ENCODE measurements around the gene CEP295NL. TPM values are rescaled to one million over a fixed set of nuclear protein-coding genes. Genes with fewer than 3 reads are reported as not detected.

Gene CEP295NL
- total and polyA plus RNA-seq, 2 of the 8 experiments (the other 6 are each of a cell fraction or from before 2014, with no cell fraction given) = 0.06 to 2.0 TPM

- no peak overlapping the region for H3K4me2 ChIP-seq (ENCODE audit: insufficient read depth in 1 of 2, low read depth in 2 of 2, low read length in 2 of 2)
- no peak for FAIRE-seq
- DNase-seq (ENCODE audit: low read depth in 1 of 2, low spot score in 2 of 2) = no peak
- H2AFZ ChIP-seq (ENCODE audit: low read length) = no peak overlapping the region
- H3K9me3 ChIP-seq (ENCODE audit: insufficient read depth in 2 of 2, low read depth in 1 of 2, low read length in 1 of 2) = no peaks in the 10 kb centered on the region
- peaks cover 0 to 3% (median 0%) of the 10 kb centered on the region in 4 experiments; a peak in 1 of 8 replicates for H3K36me3 ChIP-seq (ENCODE audit: control insufficient read depth in 2 of 4, insufficient read depth in 4 of 4, low read length in 3 of 4)
- H3K56ac ChIP-seq (replicated peaks; ENCODE audit: insufficient read length, low read depth, low read length) = no peak overlapping the region
- H3K79me1 ChIP-seq (ENCODE audit: low read depth, low read length) = peaks cover 17% of the 10 kb centered on the region
- H3K4ac ChIP-seq (replicated peaks; ENCODE audit: insufficient read length, low read depth, low read length) = no peak overlapping the region
- peaks cover 4 to 20% (median 14%) of the 10 kb centered on the region in 4 experiments for H3K4me1 ChIP-seq (replicated peaks in 1 of 4; ENCODE audit: control insufficient read depth in 3 of 4, insufficient read depth in 4 of 4, low read length in 3 of 4)
- H4K5ac ChIP-seq (ENCODE audit: insufficient read length, low read depth, low read length) = no peak overlapping the region
- no peak overlapping the region for H4K8ac ChIP-seq (ENCODE audit: extremely low read depth, insufficient read depth, low read length)
- H3K79me2 ChIP-seq (ENCODE audit: control insufficient read depth in 1 of 2, insufficient read depth in 2 of 2, low read length in 2 of 2) = peaks cover 0 to 65% of the 10 kb centered on the region in 2 experiments; a peak in 2 of 4 replicates
- H2AK5ac ChIP-seq (ENCODE audit: low read depth, low read length) = no peak overlapping the region
- WGBS, 2 experiments (ENCODE audit: extremely low coverage in 1 of 2, insufficient coverage in 1 of 2, insufficient read length in 1 of 2, insufficient replicate concordance in 2 of 2, low coverage in 1 of 2, low lambda C conversion rate in 2 of 2, missing lambda C conversion rate in 1 of 2) = 88% methylated on average over 13 of the region's 14 CpGs; no CpG with 5 or more reads in 1 of the 2 experiments
- H3K9ac ChIP-seq (replicated peaks in 1 of 4; ENCODE audit: extremely low read depth in 1 of 4, low read depth in 3 of 4, low read length in 3 of 4) = no peak overlapping the region
- H4K91ac ChIP-seq (replicated peaks; ENCODE audit: insufficient read length, low read length) = no peak overlapping the region
- H2BK20ac ChIP-seq (ENCODE audit: low read length) = no peak overlapping the region
- peaks cover 5 to 33% of the 10 kb centered on the region in 2 experiments for H4K20me1 ChIP-seq (replicated peaks in 1 of 2; ENCODE audit: control insufficient read depth in 1 of 2, insufficient read depth in 2 of 2, low read length in 2 of 2)
- ChIA-PET CTCF (ENCODE audit: partially characterized antibody) (interaction anchor here (1.0 to 1.9 kb wide), 2 partner anchors 15 to 19 kb away, joined by 4 to 5 read pairs; partner anchors contain the start of gene CEP295NL), POLR2A (ENCODE audit: partially characterized antibody) (interaction anchor here (1.3 to 1.7 kb wide), 3 partner anchors 19 to 83 kb away, joined by 3 to 4 read pairs (median 3); no protein-coding TSS in a partner anchor)
- no peak overlapping the region for H3K14ac ChIP-seq (ENCODE audit: insufficient read length)
- H2BK120ac ChIP-seq (replicated peaks; ENCODE audit: low read depth, low read length) = no peak overlapping the region
- no peak overlapping the region for H3K23ac ChIP-seq (ENCODE audit: insufficient read length)
- H2BK5ac ChIP-seq (ENCODE audit: low read depth, low read length) = no peak overlapping the region
- no peak overlapping the region for H2BK12ac ChIP-seq (ENCODE audit: low read depth, low read length)
- H3K27ac ChIP-seq (ENCODE audit: low read depth, low read length) = no peak overlapping the region
- H3K18ac ChIP-seq (ENCODE audit: extremely low read depth, low read length) = no peak overlapping the region
- no peak overlapping the region for H3K4me3 ChIP-seq (ENCODE audit: extremely low read depth in 1 of 4, insufficient read depth in 2 of 4, low read depth in 3 of 4, low read length in 4 of 4)
- no peak overlapping the region for H2BK15ac ChIP-seq (ENCODE audit: low read length)
- peaks cover 3% of the 10 kb centered on the region; the same call in 1 of the 2 replicates for H3K23me2 ChIP-seq (ENCODE audit: low read depth, low read length)
- no peaks in the 10 kb centered on the region for H3K27me3 ChIP-seq (replicated peaks in 1 of 4; ENCODE audit: control insufficient read depth in 3 of 4, extremely low read depth in 1 of 4, insufficient read depth in 3 of 4, low read length in 3 of 4)
- no peak for TF ChIP-seq PHF8 (conservative IDR thresholded peaks at IDR 0.05; ENCODE audit: low read depth, low read length)
- TF ChIP-seq EZH2 (IDR thresholded peaks at IDR 0.05; ENCODE audit: low read depth, low read length, severe bottlenecking) = no peak
- TF ChIP-seq TAF7 (optimal IDR thresholded peaks at IDR 0.05; ENCODE audit: borderline replicate concordance, low read depth, low read length) = no peak
- TF ChIP-seq, protein P1, sequence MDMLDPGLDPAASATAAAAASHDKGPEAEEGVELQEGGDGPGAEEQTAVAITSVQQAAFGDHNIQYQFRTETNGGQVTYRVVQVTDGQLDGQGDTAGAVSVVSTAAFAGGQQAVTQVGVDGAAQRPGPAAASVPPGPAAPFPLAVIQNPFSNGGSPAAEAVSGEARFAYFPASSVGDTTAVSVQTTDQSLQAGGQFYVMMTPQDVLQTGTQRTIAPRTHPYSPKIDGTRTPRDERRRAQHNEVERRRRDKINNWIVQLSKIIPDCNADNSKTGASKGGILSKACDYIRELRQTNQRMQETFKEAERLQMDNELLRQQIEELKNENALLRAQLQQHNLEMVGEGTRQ (IDR thresholded peaks at IDR 0.05; ENCODE audit: low read length) = no peak
- TF ChIP-seq SIRT6 (IDR thresholded peaks at IDR 0.05; ENCODE audit: low read length) = no peak
Measured at GRCh38 chr17:78918979-78919378, 16.0 kb upstream of the CEP295NL start.

Measured in H1 (cell line).